Measurements from ENCODE around the gene PRIM1. TPM values are rescaled to one million over a fixed set of nuclear protein-coding genes. Genes with fewer than 3 reads are reported as not detected.
A peak's percentile ranks its signal among the peaks of the same experiment; 100 is the strongest.
"Not testable (repeated sequence)": the region's sequence is repeated elsewhere in the genome, so short reads cannot be mapped to it uniquely, and the experiment has no call there.

The PRIM1 gene
- total RNA-seq: 2.0 TPM
- long read RNA-seq, partial matches to known transcripts: 1 of 4 reads
- long read RNA-seq, other reads (novel, unspliced or antisense): 0 of 4 reads

GRCh38 chr12:56751712-56752598, at the start of gene PRIM1:
Gene PRIM1, minus strand, starts transcription at chr12:56752323. Its CDS starts 25 bp downstream, at chr12:56752298.
- DNase-seq (ENCODE audit: low spot score): peak; percentile 89
- intact Hi-C loops (cut with DNase I): no loop called here

- intact Hi-C loops (cut with DNase I): no loop called here
- DNase-seq (ENCODE audit: low spot score): no peak
These were observed 48.1 kb upstream of the PRIM1 start for GRCh38 chr12:56800221-56800620.

DNA sequence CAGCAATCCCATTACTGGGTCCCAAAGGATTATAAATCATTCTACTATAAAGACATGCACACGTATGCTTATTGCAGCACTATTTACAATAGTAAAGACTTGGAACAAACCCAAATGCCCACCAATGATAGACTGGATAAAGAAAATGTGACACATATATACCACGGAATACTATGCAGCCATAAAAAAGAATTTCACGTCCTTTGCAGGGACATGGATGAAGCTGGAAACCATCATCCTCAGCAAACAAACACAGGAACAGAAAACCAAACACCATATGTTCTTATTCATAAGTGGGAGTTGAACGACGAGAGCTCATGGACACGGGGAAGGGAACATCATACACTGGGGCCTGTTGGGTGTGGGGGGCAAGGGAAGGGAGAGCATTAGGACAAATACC, 47.2 kb upstream of the PRIM1 start:
- intact Hi-C loops (cut with DNase I); DNase-seq (ENCODE audit: low spot score): not testable (repeated sequence)

DNA sequence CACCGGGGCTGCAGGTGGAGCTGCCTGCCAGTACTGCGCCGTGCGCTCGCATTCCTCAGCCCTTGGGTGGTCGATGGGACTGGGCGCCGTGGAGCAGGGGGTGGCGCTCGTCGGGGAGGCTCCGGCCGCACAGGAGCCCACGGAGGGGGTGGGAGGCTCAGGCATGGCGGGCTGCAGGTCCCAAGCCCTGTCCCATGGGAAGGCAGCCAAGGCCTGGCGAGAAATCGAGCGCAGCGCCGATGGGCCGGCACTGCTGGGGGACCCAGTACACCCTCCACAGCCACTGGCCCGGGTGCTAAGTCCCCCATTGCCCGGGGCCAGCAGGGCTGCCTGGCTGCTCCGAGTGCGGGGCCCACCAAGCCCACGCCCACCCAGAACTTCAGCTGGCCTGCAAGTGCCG, 43.7 kb upstream of the PRIM1 start:
- DNase-seq (ENCODE audit: low spot score); intact Hi-C loops (cut with DNase I): not testable (repeated sequence)

DNA sequence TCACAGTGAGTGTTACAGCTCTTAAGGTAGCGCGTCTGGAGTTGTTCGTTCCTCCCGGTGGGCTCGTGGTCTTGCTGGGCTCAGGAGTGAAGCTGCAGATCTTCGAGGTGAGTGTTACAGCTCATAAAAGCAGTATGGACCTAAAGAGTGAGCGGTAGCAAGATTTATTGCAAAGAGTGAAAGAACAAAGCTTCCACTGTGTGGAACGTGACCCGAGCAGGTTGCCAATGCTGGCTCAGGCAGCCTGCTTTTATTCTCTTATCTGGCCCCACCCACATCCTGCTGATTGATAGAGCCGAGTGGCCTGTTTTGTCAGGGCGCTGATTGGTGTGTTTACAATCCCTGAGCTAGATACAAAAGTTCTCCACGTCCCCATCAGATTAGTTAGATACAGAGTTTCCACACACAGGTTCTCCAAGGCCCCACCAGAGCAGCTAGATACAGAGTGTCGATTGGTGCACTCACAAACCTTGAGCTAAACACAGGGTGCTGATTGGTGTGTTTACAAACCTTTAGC, 43.0 kb upstream of the PRIM1 start:
- intact Hi-C loops (cut with DNase I); DNase-seq (ENCODE audit: low spot score): not testable (repeated sequence)

DNA sequence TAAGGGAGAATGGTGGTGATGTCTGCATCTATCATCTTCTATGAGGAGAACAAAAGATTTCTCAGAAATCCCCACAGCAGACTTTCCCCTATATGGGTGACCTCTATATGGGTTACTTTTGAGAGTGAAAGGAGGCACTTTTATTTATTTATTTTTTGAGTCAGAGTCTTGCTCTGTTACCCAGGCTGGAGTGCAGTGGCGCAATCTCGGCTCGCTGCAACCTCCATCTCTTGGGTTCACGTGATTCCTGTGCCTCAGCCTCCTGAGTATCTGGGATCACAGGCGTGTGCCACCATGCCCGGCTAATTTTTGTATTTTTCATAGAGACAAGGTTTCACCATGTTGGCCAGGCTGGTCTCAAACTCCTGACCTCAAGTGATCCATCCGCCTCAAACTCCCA, 41.0 kb upstream of the PRIM1 start:
- DNase-seq (ENCODE audit: low spot score): not testable (repeated sequence)

GRCh38 chr12:56792678-56793077, 40.6 kb upstream of the PRIM1 start:
- intact Hi-C loops (cut with DNase I): no loop called here
- no peak for DNase-seq (ENCODE audit: low spot score)

More for the DNA sequence above, 41.0 kb upstream of the PRIM1 start:
- intact Hi-C loops (cut with DNase I): not testable (repeated sequence)

- intact Hi-C loops (cut with DNase I); DNase-seq (ENCODE audit: low spot score): not testable (repeated sequence)
These were observed 37.3 kb upstream of the PRIM1 start for GRCh38 chr12:56789429-56789828.

DNA sequence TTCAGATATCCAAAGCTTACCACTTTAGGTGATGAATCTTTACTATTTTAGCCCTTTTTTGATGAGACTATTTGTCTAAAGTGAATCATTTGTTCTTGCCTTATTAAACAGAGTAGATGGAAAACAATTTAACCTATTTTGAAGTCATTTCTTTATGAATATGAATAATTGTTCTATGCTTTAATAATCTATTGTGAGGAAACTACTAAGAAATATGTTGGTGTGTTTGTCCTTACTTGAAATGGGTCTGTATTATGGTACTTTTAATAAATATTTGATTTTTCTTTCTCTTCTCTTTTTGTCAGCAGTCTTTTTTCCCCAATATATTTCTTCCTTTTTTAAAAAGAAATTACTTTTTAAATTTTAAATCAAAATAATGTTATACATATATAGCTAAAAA, 35.4 kb upstream of the PRIM1 start:
- intact Hi-C loops (cut with DNase I): no loop called here
- DNase-seq (ENCODE audit: low spot score): no peak

DNA sequence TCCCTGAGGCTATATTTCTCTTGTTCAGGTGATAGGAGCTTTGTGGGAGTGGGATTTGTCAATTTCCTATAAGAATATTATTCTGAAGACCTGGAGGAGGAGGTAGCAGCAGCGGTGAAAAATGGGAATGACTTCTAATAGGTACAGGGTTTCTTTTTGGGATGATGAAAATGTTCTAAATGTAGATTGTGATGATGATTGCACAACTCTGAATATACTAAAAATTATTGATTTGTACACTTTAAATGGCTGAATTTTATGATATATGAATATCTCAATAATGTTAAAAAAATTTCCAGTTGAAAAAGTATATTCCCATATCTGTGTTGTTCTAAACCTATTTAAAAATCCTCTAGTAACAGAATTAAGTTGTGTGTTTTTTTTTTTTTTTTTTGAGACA, 33.8 kb upstream of the PRIM1 start:
- no peak for DNase-seq (ENCODE audit: low spot score)
- intact Hi-C loops (cut with DNase I): no loop called here

- intact Hi-C loops (cut with DNase I): no loop called here
- no peak for DNase-seq (ENCODE audit: low spot score)
These were observed 33.2 kb upstream of the PRIM1 start for GRCh38 chr12:56785141-56785865.

- no peak for DNase-seq (ENCODE audit: low spot score)
- intact Hi-C loops (cut with DNase I): no loop called here
These were observed 29.6 kb upstream of the PRIM1 start for GRCh38 chr12:56781726-56782125.

GRCh38 chr12:56778756-56779155, 26.6 kb upstream of the PRIM1 start:
- DNase-seq (ENCODE audit: low spot score): no peak
- intact Hi-C loops (cut with DNase I): no loop called here

DNA sequence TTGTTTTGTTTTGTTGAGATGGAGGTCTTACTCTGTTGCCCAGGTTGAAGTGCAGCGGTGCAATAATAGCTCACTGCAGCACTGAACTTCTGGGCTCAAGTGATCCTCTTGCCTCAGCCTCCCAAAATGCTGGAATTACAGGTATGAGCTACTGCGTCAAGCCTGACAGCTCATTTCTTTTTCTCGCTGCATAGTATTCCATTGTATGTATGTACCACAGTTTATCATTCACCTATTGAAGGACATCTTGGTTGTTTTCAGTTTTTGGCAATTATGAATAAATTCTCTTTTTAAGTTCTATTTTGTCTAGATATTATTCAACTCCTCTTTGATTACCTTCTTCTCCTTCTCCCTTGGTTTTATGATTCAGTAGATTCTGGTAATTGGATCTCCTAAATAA, 24.5 kb upstream of the PRIM1 start:
- intact Hi-C loops (cut with DNase I): no loop called here
- no peak for DNase-seq (ENCODE audit: low spot score)

GRCh38 chr12:56775638-56776037, 23.5 kb upstream of the PRIM1 start:
- DNase-seq (ENCODE audit: low spot score): no peak
- intact Hi-C loops (cut with DNase I): no loop called here

- DNase-seq (ENCODE audit: low spot score): no peak
- intact Hi-C loops (cut with DNase I): no loop called here
These were observed 21.0 kb upstream of the PRIM1 start for GRCh38 chr12:56773113-56773512.

DNA sequence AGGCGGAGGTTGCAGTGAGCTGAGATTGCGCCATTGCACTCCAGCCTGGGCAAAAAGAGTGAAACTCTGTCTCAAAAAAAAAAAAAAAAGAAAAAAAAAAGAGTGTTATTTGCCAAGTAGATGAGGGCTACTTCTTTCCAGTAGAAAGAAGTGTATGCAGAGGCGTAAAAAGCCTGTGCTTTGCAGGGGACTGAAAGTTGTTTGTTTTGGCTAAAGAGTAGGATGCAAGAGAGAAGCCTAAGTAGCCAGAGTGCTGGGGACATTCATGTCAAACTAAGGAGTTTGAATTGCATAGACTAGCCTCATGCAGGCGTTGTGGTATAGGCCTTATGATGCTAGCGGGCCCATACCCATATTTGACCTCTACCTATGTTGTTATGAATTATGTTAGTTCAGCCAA, 20.5 kb upstream of the PRIM1 start:
- DNase-seq (ENCODE audit: low spot score): no peak
- intact Hi-C loops (cut with DNase I): no loop called here

GRCh38 chr12:56769868-56770267, 17.7 kb upstream of the PRIM1 start:
- DNase-seq (ENCODE audit: low spot score): no peak
- intact Hi-C loops (cut with DNase I): no loop called here

DNA sequence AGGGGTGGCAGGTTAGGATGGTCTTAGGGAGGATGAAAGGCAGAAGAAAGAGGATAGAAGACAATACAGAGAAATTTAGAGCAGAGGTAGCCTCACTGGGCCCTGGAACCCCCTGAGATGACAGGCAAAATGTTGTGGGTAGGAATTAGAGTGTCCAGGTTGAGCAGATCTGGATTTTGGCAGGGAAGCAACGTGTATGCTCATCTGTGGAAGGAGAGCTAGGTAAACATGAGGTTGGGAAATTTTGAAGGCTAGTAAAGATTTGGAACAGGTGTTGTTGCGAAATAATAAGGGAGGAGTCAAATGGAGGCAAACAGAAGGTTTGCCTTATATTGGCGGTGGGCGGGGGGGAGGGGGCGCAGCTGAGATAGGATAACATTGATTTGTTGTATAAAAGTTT, 16.3 kb upstream of the PRIM1 start:
- DNase-seq (ENCODE audit: low spot score): no peak
- intact Hi-C loops (cut with DNase I): no loop called here

GRCh38 chr12:56766535-56766934, 14.4 kb upstream of the PRIM1 start:
- no peak for DNase-seq (ENCODE audit: low spot score)
- intact Hi-C loops (cut with DNase I): no loop called here
